Effector CD4-positive, alpha-beta T cell (primary cell): ENCODE results near the gene FZR1.
"Not testable (repeated sequence)": the region's sequence is repeated elsewhere in the genome, so short reads cannot be mapped to it uniquely, and the experiment has no call there.

Experiments
- DNase-seq: peaks from one replicate; pipeline ENCODE4 v3.0.0-alpha.2; 2020

FZR1 gene

DNA sequence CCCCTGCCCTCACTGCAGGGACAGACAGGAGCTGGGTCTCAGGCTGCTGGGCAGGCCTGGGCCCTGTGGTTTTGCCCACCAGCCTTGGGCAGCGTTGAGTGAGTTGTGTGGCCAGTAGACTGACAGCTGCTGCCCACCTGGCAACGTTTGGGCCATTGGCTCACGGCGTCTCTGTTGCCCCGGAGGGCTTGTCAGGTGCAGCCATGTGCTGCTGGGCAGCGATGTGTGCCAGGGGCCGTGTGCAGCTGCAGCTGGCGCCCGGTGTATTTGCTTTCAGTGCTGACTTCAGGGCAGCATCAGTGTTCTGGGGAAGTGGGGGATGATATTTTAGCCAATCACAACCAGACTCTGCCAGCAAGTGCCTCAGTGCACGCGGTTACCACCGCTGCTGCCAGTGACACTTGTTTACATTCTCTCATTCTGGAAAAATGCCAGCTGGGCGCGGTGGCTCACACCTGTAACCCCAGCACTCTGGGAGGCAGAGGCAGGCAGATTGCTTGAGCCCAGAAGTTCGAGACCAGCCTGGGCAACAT is 10.6 kb downstream of the FZR1 start:
- DNase-seq = peak; percentile 20

DNA sequence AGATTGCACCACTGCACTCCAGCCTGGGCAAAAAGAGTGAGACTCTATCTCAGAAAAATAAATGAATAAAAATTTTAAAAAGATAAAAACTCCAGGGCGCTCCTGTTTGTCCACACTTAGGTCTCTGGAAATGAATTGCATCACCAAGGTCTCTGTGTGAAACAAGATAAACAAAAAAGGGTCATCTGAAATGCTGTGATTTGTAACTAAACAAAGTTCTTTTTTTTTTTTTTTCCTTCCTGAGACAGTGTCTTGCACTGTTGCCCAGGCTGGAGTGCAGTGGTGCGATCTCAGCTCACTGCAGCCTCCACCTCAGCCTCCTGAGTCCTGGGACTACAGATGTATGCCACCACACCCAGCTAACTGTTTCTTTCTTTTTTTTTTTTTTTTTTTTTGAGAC is 11.5 kb downstream of the FZR1 start:
- DNase-seq = no peak

DNA sequence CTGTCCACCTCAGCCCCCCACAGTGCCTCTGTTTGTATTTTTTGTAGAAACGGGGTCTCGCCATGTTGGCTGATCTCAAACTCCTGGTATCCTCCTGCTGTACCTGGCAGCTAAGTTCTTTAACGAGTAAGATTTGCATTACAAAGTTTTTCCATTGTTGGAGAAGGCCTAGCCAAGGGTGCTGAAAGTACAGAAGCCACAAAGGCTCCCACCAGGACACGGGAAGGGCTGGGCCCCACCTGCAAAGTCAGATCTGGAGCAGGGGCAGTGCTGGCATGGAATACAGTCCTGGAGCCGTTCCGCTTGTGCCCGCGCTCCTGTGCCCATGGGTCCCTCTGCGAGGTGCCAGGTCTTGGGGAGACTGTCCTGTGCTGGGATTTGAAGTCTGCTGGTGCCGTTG is 12.1 kb downstream of the FZR1 start:
- DNase-seq = no peak

DNA sequence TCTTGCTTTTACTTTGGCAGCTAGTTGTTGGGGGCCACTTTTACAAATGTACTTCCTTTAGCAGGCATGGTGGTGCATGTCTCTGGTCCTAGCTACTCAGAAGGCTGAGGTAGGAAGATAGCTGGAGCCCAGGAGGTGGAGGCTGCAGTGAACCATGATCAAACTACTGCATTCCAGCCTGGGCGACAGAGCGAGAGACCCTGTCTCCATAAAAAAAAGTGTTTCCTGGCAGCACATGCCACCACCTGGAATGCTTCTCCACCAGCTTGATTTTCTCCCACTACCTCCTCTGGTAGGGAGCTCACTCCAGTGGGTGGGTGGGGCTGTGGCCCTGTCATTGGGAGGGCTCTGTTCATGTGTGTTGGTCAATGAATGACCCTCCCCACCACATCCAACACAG is 12.5 kb downstream of the FZR1 start:
- no peak for DNase-seq

DNA sequence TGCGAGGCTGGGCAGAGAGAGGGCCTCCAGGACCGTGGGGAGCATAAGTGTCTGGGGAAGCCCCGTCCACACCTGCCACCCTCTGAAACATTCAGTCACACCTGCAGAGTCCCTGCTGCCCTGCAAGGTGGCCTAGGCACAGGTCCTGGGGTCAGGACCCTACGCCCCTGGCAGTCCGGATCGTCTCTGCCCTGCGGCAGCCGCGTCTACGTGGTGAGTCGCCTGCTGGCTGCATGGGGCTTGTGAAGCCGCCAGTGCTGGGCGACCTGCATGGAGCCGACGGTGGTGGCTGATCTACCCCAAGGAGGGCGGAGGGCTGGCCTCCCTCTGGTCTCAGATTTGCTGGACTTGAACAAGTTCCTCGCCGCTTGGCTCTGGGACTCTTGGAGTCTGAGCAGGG is 13.0 kb downstream of the FZR1 start:
- no peak for DNase-seq

DNA sequence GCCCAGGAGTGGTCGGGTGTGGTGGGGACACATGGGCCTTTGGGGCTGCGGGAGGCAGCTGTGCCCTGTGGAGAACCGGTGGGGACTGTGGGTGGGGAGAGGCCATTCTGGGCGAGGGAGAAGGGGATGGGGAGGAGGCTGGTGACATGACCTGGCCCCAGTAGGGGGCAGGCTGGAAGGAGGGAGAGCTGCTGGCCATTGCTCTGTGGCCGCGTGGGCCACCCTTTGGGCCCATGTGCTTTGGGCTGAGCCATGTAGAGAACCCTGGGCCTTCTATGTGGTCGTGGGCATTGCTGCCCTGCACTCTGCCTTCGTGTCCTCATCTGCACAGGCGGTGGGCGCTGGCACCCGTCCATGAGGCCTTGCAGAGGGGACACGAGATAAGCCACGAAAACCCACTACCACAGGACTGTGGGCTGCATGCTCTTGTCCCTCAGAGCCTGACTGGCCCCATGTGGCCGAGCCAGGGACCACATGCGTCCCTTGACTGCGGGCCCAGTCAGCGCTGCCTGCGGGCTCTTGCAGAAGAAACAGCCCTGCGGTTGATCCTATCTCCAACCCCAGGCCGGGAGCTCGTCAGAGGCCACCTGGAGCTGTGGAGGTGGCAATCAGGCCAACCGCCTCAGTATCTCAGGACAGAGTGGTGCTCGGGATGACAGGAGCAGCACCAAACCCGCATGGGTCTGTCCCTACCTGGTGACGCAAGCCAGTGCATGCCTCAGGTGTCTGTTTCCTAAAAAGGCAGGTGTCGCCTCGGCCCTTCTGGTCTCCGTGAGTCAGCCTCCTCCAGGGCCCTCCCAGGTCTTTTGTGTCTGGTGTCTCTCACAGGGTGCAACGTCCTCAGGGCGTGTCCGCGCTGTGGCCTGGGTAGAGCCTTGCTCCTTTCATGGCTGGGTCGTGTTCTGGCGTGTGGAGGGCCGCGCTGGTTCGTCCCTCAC is 14.3 kb downstream of the FZR1 start:
- no peak for DNase-seq

DNA sequence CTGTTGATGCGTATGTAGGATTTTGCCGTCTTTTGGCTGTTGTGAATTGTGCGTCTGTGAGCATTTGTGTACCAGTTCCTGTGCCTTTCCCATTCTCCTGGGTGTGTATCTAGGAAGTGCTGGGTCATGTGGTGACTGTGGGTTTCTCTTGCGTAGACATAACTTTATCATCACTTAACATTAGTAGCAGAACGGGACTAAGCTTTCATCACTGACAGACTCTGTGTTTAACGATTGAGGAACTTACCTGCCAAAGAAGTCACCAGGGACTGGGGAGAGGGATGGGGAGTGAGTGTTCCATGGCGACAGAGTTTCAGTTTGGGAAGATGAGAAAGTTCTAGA is 15.0 kb downstream of the FZR1 start:
- no peak for DNase-seq

DNA sequence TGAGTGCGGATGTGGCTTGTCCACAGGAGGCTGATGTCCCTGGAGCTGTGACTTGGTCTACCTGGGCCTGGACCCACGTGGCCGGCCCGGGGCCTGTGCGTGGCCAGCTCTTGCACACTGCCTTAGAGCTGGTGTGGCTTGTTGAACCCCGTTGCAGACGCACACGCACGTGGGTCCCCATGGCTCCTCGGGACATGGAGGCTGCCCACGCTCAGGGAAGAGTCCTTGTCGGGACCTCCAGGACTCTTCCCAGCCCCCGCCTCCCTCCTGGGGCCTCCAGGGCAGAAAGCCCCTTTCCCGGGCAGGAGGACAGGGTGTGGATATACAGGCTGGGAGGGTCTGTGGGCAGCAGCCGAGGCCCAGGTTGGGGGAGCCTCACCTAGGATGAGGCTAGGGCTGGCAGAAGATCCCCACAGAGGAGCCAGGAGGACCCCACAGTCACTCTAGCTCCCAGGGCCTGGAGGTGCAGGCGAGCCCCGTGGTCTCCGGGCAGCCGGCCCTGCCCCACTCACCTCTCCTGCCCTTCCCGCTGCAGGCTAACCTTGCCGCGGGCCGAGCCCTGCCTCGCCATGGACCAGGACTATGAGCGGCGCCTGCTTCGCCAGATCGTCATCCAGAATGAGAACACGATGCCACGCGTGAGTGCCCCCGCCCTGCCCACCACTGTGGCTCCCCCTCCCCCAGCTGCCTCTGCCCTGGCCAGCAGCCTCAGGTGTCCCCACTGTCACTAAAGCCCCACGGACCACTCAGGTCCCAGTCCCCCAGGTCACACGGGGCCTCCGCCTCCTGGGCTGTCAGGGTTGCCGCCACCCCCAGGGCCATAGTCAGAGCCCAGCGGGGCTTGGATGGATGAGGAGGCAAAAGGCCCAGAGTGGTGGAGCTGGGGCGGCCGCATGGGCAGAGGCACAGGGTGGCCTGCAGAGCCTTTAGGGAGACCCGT is 16.6 kb downstream of the FZR1 start:
- DNase-seq = no peak

DNA sequence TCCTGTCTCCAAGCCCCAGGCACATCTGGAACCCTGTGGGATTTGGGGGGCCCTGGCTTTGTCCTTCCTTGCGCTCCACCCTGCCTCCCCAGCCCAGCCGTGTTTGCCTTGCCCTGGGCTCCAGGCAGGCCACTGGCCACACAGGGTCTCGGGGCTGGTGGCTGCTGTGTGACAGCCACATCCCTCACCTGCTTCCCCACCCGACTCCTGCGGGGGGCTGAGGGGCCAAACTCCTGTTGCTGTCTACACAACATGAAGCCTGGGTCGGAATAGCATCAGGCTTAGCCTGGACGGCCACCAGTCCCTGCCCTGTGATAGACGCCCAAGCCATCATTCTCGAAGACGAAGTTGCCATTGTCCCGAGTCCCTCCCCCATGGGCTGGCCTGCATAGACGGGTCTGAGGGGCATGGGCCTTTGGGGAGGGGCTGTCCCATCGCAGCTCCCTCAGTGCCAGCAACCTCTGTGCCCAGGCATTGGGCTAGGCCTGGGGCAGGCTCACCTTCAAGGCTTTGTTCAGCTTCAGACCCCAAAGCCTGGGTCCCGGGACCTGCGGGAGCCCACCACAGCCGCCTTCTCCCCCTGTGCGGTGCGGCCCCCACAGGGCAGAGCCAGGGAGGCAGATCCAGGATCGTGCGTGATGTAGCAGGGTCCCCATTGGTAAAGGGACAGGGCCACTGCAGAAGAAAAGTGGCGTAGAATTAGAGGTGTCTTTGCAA is 17.4 kb downstream of the FZR1 start:
- DNase-seq = no peak

DNA sequence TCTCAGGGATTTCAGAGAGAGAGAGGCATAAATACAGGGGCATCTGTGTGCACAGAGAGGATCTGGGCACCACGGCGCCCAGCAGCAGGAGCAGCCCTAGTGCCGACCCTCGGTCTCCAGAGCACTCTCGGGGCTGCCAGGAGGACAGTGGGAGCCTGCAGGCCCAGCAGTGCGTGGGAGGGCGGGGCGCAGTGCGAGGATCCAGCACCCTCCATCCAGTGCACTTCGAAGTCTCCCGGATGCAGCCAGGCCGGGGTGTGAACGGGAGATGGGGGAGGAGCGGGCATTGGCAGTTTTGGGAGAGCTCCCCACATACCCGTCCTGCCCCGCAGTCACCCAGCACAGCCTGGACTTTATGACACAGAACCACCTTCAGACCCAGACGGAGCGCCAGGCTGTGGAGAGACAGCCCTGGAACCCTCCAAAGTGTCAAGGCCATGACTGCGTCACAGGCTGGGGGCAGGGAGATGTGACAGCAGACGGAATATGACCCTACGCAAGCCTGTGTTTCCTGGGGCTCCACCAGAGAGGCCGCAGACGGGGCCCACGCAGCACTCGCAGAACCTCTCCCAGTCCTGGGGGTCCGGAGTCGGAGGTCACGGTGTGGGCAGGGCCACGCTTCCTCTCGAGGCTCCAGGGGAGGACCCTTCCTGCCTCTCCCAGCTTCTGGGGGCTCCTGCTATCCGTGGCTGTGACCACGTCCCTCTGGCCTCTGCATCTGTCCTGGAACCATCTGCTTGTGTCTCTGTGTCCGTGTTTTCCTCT is 18.1 kb downstream of the FZR1 start:
- DNase-seq = no peak

DNA sequence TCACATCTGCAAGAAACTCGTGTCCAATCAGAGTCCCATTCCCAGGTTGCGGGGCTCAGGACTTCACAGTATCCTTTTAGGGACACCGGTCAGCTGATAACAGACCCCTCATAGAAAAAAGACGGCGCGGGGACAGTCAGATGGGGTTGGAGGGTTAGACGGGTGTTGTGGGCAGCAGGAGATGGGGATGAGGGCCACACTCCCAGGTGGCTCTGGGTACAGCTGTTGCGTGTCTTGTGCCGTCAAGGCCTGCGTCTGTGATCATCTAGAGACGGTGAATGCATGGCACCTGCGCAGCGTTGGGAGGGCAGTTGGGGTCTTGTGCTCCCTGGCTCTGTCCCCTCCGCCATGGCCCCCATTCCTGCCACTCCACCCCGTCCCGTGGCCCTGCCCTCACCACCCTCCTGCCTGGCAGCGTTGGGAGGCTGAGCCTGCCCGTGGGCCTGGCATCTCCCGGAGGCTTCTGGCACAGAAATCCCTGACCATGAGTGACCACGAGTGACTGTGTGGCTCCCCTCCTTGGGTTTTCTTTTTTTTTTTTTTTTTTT is 18.9 kb downstream of the FZR1 start:
- DNase-seq = no peak

DNA sequence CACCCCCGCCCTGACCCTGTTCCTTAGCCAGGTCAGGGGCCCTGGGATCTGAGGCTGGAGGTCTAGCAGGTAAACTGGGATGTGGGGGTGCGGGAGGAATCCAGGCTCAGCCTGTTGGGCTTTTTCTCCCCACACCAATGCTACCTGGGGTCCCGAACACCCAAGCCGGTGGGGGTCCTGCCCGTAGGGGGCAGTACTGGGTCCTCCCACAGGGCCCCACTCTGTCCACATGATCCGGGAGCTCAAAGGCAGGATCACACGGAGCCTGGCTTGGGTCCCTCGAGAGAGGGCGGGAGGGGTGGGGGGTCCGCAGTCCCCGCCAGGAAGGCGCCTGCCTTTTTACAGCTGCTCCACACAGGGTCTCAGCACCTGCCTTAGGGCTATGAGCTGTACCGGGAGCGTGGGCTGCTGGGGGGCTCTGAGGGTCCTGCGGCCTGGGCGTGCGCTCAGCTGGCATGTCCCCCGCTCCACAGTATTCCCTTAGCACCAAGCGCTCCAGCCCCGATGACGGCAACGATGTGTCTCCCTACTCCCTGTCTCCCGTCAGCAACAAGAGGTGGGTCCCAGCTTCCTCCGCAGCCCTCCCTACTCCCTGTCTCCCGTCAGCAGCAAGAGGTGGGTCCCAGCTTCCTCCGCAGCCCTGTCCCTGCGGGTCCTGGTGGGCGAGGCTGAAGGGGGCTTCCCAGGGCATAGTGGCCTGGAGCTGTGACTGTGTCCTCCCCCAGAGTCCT is 20.6 kb downstream of the FZR1 start:
- no peak for DNase-seq

DNA sequence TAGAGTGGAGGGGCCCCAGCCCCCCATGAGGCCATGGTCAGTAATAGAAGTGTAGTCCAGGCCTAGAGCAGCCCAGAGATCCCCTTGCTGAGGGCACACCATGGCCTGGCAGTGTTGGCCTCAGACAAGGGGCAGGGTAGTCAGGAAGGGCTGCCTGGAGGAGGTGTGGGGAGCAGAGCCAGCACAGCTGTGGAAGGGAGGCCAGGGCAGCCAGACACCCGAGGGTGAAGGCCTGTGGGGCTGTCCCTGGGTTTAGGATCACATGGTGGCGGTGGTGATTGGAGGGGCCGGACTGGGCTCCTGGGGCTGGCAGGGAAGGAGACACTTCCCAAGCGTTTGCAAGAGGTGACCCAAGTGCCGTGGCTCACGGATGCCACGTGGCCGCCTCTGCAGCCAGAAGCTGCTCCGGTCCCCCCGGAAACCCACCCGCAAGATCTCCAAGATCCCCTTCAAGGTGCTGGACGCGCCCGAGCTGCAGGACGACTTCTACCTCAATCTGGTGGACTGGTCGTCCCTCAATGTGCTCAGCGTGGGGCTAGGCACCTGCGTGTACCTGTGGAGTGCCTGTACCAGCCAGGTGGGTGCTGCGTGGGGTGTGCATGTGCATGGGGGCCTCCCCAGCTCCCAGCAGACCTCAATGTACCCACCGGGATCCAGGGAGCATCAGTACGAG is 21.3 kb downstream of the FZR1 start:
- no peak for DNase-seq

DNA sequence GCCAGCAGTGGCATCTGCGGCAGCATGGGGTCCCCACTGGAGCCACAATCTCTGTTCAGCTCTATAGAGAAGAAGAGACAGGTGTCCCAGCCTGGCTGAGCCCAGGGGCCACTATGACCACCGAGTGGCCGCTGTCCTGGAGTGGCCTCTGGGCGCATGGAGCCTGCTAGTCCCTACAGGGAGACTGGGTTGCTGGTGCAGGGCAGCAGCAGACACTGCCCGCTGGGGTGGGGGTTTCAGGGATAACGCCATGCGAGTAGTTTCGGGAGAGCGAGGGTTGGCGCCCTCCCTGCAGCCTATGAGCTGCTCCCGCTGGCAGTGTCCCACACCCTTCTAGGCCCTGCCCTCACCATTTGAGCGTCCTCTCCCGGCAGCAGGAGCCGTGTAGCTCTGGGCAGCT is 22.0 kb downstream of the FZR1 start:
- no peak for DNase-seq

DNA sequence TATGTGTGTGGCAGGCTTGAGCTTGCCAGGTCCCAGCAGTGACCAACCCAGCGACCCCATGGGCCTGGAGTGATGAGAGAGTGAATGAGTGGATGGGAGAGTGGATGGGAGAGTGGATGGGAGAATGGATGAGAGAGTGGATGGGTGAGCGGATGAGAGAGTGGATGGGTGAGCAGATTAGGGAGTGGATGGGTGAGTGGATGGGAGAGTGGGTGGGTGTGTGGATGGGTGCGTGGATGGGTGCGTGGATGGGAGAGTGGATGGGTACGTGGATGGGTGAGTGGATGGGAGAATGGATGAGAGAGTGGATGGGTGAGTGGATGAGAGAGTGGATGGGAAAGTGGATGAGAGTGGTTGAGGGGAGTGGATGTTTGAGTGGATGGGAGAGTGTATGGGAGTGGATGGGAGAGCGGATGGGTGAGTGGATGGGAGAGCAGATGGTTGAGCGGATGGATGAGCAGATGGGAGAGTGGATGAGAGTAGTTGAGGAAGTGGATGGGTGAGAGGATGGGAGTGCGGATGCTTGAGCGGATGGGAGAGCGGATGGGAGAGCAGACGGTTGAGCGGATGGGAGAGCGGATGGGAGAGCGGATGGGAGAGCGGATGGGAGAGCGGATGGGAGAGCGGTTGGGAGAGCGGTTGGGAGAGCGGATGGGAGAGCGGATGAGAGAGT is 22.6 kb downstream of the FZR1 start:
- no peak for DNase-seq

DNA sequence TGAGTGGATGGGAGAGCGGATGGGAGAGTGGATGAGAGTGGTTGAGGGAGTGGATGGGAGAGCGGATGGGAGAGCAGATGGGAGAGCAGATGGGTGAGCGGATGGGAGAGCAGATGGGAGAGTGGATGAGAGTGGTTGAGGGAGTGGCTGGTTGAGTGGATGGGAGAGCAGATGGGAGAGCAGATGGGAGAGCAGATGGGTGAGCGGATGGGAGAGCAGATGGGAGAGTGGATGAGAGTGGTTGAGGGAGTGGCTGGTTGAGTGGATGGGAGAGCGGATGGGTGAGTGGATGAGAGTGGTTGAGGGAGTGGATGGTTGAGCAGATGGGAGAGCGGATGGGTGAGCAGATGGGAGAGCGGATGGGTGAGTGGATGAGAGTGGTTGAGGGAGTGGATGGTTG is 23.2 kb downstream of the FZR1 start:
- not testable (repeated sequence) for DNase-seq

DNA sequence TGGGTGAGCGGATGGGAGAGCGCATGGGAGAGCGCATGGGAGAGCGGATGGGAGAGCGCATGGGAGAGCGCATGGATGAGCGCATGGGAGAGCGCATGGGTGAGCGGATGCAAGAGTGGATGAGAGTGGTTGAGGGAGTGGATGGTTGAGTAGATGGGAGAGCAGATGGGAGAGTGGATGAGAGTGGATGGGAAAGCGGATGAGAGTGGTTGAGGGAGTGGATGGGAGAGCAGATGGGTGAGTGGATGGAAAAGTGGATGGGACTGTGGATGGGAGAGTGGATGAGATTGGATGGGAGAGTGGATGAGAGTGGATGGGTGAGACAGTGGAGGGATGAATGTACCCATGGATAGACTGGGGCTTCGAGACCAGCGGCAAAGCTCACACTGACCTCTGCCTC is 24.3 kb downstream of the FZR1 start:
- no peak for DNase-seq

DNA sequence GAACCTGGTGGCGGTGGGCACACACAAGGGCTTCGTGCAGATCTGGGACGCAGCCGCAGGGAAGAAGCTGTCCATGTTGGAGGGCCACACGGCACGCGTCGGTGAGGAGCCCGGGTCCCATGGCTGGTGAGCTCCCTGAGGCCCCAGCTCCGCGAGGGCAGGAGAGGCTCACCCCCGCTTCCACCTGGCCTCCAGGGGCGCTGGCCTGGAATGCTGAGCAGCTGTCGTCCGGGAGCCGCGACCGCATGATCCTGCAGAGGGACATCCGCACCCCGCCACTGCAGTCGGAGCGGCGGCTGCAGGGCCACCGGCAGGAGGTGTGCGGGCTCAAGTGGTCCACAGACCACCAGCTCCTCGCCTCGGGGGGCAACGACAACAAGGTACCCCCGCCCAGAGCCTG is 25.6 kb downstream of the FZR1 start:
- DNase-seq = no peak

DNA sequence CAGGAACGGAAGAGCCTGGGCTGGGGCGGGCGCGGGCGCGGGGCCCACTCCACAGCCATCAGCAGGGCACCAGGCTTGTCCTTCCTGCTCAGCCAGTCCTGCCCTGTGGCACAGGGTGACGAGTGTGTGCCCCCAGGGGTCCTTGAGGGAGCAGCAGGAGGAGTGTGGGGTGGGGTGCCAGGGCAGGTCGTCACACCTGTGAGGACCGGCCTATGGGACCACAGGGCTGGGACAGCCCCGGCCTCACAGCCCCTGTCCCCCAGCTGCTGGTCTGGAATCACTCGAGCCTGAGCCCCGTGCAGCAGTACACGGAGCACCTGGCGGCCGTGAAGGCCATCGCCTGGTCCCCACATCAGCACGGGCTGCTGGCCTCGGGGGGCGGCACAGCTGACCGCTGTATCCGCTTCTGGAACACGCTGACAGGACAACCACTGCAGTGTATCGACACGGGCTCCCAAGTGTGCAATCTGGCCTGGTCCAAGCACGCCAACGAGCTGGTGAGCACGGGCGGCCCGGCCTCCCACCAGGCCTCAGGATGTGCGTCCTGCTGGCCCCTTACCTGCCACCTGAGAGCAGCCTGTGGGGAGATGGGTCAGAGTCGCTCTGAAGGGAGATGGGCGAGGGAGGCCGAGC is 26.2 kb downstream of the FZR1 start:
- no peak for DNase-seq
